K562 (cell line): ENCODE measurements around the gene EIF4G2. TPM values are rescaled to one million over a fixed set of nuclear protein-coding genes. Genes with fewer than 3 reads are reported as not detected.

ENCODE experiments used
- CBFA2T2 ChIP-seq: fragments of 450-650 bp; conservative IDR thresholded peaks from 2 replicates; pipeline ENCODE4 v1.6.1; 2017; ENCODE audit warnings: mild to moderate bottlenecking
- EGR1 ChIP-seq: fragments of 450-650 bp; conservative IDR thresholded peaks from 2 replicates; pipeline ENCODE4 v1.6.1; 2017; ENCODE audit warnings: mild to moderate bottlenecking
- KLF1 ChIP-seq: fragments of 450-650 bp; IDR thresholded peaks from 2 replicates; pipeline ENCODE4 v1.6.1; 2016; ENCODE audit warnings: missing genetic modification characterization, missing compliant biosample characterization
- L3MBTL2 ChIP-seq: fragments of 450-650 bp; IDR thresholded peaks from 2 replicates; pipeline ENCODE4 v1.6.1; 2016; ENCODE audit warnings: mild to moderate bottlenecking, moderate library complexity
- MCM7 ChIP-seq, 2 experiments: fragments of 450-650 bp; IDR thresholded peaks; 2 replicates each; pipeline ENCODE4 v1.6.1; 2016 to 2018
- MTA2 ChIP-seq: fragments of 450-650 bp; IDR thresholded peaks from 2 replicates; pipeline ENCODE4 v1.6.1; 2016; ENCODE audit warnings: low read depth
- RAD51 ChIP-seq: fragments of 450-650 bp; IDR thresholded peaks from 2 replicates; pipeline ENCODE4 v1.7.1; 2016; ENCODE audit warnings: low read depth, mild to moderate bottlenecking, borderline replicate concordance
- ZC3H11A ChIP-seq: IDR thresholded peaks from 2 replicates; pipeline ENCODE4 v1.6.1; 2012; ENCODE audit warnings: low read depth, low read length, improper control_type of control experiment
- polyA plus RNA-seq, 8 experiments: library from polyadenylated mRNA; depleted of rRNA in 4 of 8; stranded (reverse) in 5 of 8; unstranded in 3 of 8; fragments of >200 nt; fragmentation: Nextera tagmentation in 2 of 8; fragmentation: Illumina TruSeq in 1 of 8; extraction: Ambion mirVana in 2 of 8; extraction: Trizol in 1 of 8; gene quantifications; 2 replicates each; pipeline versions ENCODE4 v1.2.1 to v1.2.3, GENCODE V29; 2011 to 2014; ENCODE audit warnings: inconsistent platforms in 1 of 8, missing spikeins in 1 of 8
- total RNA-seq, 7 experiments: library from RNA; depleted of rRNA in 6 of 7; stranded (reverse); fragments of >200 nt in 6 of 7; fragmentation: Illumina TruSeq in 2 of 7; extraction: Trizol in 2 of 7; gene quantifications; 2 replicates each; pipeline versions ENCODE4 v1.2.1 to v1.2.3, GENCODE V29; 2011 to 2021; ENCODE audit warnings: low replicate concordance in 1 of 7
- TF ChIP-seq, protein P1 (sequence below), 2 experiments: IDR thresholded peaks; 2 replicates each; pipeline ENCODE4 v1.6.1; 2011; ENCODE audit warnings: borderline replicate concordance in 1 of 2, control low read depth in 1 of 2, low read depth in 1 of 2, low read length in 1 of 2, mild to moderate bottlenecking in 1 of 2, mixed read lengths in 1 of 2, moderate library complexity in 1 of 2; ENCODE audit not compliant: insufficient read depth in 1 of 2, insufficient read length in 1 of 2, poor library complexity in 1 of 2, severe bottlenecking in 1 of 2; ENCODE audit errors: extremely low read depth in 1 of 2
- TF ChIP-seq, protein P2 (sequence below): fragments of 450-650 bp; IDR thresholded peaks from 2 replicates; pipeline ENCODE4 v1.6.1; 2018; ENCODE audit not compliant: partially characterized antibody
- TF ChIP-seq, protein P3 (sequence below): fragments of 450-650 bp; IDR thresholded peaks from 2 replicates; pipeline ENCODE4 v1.6.1; 2016; ENCODE audit warnings: mild to moderate bottlenecking, moderate library complexity

Gene EIF4G2
- total and polyA plus RNA-seq, 9 of the 15 experiments (the other 6 are each of a cell fraction or from before 2014, with no cell fraction given): 206 to 790 (median 646) TPM

DNA sequence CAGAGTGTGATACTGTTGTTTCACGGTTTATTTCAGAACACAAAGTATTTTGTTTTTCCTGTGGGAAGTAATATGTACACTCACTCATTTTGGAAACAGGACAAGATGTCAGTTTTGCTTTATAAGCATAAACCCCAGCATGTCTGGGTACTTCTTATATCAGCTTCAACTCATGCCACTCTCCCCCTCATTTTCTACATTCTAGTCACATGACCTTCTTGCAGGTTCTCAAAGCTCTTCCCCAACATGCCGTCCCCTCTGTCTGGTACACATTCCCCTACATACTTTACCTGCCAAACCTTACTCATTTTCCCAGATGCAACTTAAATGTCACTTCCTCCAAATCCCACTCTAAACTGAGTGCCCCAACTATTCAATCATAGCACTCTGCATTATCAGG is 59.2 kb downstream of the EIF4G2 start (continued):
- TF ChIP-seq, protein P1, sequence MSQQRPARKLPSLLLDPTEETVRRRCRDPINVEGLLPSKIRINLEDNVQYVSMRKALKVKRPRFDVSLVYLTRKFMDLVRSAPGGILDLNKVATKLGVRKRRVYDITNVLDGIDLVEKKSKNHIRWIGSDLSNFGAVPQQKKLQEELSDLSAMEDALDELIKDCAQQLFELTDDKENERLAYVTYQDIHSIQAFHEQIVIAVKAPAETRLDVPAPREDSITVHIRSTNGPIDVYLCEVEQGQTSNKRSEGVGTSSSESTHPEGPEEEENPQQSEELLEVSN (IDR thresholded peaks at IDR 0.05; ENCODE audit: borderline replicate concordance in 1 of 2, extremely low read depth in 1 of 2, insufficient read depth in 1 of 2, insufficient read length in 1 of 2, low read depth in 1 of 2, low read length in 1 of 2, poor library complexity in 1 of 2, severe bottlenecking in 1 of 2): peak in 1 of 2 experiments; percentile 34
- TF ChIP-seq MCM7 (IDR thresholded peaks at IDR 0.05) (0 out of 4 replicates have a peak, but pooled peaks of 1 of the 2 experiments have one; percentile 29), KLF1 (tag) (no peak), CBFA2T2 (peak; percentile 45; the same call in 1 of the 2 replicates), ZC3H11A (no peak), L3MBTL2 (peak; percentile 57), MTA2 (0 out of 2 replicates have a peak, but pooled peaks have one; percentile 23), EGR1 (peak; percentile 20; the same call in 1 of the 2 replicates), RAD51 (peak; percentile 85)
- TF ChIP-seq, protein P2, sequence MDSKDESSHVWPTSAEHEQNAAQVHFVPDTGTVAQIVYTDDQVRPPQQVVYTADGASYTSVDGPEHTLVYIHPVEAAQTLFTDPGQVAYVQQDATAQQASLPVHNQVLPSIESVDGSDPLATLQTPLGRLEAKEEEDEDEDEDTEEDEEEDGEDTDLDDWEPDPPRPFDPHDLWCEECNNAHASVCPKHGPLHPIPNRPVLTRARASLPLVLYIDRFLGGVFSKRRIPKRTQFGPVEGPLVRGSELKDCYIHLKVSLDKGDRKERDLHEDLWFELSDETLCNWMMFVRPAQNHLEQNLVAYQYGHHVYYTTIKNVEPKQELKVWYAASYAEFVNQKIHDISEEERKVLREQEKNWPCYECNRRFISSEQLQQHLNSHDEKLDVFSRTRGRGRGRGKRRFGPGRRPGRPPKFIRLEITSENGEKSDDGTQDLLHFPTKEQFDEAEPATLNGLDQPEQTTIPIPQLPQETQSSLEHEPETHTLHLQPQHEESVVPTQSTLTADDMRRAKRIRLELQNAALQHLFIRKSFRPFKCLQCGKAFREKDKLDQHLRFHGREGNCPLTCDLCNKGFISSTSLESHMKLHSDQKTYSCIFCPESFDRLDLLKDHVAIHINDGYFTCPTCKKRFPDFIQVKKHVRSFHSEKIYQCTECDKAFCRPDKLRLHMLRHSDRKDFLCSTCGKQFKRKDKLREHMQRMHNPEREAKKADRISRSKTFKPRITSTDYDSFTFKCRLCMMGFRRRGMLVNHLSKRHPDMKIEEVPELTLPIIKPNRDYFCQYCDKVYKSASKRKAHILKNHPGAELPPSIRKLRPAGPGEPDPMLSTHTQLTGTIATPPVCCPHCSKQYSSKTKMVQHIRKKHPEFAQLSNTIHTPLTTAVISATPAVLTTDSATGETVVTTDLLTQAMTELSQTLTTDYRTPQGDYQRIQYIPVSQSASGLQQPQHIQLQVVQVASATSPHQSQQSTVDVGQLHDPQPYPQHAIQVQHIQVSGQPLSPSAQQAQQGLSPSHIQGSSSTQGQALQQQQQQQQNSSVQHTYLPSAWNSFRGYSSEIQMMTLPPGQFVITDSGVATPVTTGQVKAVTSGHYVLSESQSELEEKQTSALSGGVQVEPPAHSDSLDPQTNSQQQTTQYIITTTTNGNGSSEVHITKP: no peak
- TF ChIP-seq, protein P3, sequence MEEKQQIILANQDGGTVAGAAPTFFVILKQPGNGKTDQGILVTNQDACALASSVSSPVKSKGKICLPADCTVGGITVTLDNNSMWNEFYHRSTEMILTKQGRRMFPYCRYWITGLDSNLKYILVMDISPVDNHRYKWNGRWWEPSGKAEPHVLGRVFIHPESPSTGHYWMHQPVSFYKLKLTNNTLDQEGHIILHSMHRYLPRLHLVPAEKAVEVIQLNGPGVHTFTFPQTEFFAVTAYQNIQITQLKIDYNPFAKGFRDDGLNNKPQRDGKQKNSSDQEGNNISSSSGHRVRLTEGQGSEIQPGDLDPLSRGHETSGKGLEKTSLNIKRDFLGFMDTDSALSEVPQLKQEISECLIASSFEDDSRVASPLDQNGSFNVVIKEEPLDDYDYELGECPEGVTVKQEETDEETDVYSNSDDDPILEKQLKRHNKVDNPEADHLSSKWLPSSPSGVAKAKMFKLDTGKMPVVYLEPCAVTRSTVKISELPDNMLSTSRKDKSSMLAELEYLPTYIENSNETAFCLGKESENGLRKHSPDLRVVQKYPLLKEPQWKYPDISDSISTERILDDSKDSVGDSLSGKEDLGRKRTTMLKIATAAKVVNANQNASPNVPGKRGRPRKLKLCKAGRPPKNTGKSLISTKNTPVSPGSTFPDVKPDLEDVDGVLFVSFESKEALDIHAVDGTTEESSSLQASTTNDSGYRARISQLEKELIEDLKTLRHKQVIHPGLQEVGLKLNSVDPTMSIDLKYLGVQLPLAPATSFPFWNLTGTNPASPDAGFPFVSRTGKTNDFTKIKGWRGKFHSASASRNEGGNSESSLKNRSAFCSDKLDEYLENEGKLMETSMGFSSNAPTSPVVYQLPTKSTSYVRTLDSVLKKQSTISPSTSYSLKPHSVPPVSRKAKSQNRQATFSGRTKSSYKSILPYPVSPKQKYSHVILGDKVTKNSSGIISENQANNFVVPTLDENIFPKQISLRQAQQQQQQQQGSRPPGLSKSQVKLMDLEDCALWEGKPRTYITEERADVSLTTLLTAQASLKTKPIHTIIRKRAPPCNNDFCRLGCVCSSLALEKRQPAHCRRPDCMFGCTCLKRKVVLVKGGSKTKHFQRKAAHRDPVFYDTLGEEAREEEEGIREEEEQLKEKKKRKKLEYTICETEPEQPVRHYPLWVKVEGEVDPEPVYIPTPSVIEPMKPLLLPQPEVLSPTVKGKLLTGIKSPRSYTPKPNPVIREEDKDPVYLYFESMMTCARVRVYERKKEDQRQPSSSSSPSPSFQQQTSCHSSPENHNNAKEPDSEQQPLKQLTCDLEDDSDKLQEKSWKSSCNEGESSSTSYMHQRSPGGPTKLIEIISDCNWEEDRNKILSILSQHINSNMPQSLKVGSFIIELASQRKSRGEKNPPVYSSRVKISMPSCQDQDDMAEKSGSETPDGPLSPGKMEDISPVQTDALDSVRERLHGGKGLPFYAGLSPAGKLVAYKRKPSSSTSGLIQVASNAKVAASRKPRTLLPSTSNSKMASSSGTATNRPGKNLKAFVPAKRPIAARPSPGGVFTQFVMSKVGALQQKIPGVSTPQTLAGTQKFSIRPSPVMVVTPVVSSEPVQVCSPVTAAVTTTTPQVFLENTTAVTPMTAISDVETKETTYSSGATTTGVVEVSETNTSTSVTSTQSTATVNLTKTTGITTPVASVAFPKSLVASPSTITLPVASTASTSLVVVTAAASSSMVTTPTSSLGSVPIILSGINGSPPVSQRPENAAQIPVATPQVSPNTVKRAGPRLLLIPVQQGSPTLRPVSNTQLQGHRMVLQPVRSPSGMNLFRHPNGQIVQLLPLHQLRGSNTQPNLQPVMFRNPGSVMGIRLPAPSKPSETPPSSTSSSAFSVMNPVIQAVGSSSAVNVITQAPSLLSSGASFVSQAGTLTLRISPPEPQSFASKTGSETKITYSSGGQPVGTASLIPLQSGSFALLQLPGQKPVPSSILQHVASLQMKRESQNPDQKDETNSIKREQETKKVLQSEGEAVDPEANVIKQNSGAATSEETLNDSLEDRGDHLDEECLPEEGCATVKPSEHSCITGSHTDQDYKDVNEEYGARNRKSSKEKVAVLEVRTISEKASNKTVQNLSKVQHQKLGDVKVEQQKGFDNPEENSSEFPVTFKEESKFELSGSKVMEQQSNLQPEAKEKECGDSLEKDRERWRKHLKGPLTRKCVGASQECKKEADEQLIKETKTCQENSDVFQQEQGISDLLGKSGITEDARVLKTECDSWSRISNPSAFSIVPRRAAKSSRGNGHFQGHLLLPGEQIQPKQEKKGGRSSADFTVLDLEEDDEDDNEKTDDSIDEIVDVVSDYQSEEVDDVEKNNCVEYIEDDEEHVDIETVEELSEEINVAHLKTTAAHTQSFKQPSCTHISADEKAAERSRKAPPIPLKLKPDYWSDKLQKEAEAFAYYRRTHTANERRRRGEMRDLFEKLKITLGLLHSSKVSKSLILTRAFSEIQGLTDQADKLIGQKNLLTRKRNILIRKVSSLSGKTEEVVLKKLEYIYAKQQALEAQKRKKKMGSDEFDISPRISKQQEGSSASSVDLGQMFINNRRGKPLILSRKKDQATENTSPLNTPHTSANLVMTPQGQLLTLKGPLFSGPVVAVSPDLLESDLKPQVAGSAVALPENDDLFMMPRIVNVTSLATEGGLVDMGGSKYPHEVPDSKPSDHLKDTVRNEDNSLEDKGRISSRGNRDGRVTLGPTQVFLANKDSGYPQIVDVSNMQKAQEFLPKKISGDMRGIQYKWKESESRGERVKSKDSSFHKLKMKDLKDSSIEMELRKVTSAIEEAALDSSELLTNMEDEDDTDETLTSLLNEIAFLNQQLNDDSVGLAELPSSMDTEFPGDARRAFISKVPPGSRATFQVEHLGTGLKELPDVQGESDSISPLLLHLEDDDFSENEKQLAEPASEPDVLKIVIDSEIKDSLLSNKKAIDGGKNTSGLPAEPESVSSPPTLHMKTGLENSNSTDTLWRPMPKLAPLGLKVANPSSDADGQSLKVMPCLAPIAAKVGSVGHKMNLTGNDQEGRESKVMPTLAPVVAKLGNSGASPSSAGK: 0 out of 2 replicates have a peak, but pooled peaks have one; percentile 39
